ENCODE data around the gene ARHGEF16.

DNA sequence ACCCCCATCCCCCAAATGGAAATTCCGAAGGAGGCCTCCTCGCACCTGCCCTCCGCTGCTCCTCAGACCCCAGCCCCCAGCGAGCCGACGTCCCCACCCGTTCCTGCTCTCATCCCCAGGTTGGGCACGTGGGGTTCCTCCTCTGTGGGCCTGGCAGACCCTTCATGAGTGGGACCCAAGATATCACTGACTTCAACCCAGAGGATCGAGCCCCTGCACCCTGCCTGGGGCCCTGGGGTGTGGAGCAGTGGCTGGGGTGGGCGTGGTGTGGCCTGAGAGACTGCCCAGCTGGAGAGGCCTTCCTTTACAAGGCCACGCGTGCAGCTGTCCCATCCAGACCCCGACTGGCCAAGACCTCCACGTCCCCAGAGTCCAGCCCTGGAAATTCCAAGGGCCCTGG, 17.6 kb upstream of the ARHGEF16 start:
- no peak for TF ChIP-seq NR1H2 (CRISPR knock-in tag; IDR thresholded peaks at IDR 0.05)
- TF ChIP-seq, protein P1, sequence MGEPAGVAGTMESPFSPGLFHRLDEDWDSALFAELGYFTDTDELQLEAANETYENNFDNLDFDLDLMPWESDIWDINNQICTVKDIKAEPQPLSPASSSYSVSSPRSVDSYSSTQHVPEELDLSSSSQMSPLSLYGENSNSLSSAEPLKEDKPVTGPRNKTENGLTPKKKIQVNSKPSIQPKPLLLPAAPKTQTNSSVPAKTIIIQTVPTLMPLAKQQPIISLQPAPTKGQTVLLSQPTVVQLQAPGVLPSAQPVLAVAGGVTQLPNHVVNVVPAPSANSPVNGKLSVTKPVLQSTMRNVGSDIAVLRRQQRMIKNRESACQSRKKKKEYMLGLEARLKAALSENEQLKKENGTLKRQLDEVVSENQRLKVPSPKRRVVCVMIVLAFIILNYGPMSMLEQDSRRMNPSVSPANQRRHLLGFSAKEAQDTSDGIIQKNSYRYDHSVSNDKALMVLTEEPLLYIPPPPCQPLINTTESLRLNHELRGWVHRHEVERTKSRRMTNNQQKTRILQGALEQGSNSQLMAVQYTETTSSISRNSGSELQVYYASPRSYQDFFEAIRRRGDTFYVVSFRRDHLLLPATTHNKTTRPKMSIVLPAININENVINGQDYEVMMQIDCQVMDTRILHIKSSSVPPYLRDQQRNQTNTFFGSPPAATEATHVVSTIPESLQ (CRISPR knock-in tag; IDR thresholded peaks at IDR 0.05), result no peak
- TF ChIP-seq FOXJ3 (CRISPR knock-in tag; IDR thresholded peaks at IDR 0.05; ENCODE audit: borderline replicate concordance), result no peak
- TF ChIP-seq, protein P2, sequence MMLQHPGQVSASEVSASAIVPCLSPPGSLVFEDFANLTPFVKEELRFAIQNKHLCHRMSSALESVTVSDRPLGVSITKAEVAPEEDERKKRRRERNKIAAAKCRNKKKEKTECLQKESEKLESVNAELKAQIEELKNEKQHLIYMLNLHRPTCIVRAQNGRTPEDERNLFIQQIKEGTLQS (CRISPR knock-in tag; conservative IDR thresholded peaks at IDR 0.05), result no peak
- TF ChIP-seq, protein P3, sequence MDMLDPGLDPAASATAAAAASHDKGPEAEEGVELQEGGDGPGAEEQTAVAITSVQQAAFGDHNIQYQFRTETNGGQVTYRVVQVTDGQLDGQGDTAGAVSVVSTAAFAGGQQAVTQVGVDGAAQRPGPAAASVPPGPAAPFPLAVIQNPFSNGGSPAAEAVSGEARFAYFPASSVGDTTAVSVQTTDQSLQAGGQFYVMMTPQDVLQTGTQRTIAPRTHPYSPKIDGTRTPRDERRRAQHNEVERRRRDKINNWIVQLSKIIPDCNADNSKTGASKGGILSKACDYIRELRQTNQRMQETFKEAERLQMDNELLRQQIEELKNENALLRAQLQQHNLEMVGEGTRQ (CRISPR knock-in tag; IDR thresholded peaks at IDR 0.05), result no peak
- TF ChIP-seq, protein P4, sequence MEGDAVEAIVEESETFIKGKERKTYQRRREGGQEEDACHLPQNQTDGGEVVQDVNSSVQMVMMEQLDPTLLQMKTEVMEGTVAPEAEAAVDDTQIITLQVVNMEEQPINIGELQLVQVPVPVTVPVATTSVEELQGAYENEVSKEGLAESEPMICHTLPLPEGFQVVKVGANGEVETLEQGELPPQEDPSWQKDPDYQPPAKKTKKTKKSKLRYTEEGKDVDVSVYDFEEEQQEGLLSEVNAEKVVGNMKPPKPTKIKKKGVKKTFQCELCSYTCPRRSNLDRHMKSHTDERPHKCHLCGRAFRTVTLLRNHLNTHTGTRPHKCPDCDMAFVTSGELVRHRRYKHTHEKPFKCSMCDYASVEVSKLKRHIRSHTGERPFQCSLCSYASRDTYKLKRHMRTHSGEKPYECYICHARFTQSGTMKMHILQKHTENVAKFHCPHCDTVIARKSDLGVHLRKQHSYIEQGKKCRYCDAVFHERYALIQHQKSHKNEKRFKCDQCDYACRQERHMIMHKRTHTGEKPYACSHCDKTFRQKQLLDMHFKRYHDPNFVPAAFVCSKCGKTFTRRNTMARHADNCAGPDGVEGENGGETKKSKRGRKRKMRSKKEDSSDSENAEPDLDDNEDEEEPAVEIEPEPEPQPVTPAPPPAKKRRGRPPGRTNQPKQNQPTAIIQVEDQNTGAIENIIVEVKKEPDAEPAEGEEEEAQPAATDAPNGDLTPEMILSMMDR (IDR thresholded peaks at IDR 0.05), result no peak
- no peak for TF ChIP-seq IRF2 (CRISPR knock-in tag; IDR thresholded peaks at IDR 0.05; ENCODE audit: borderline replicate concordance, low read depth)
- no peak for TF ChIP-seq CREM (CRISPR knock-in tag; IDR thresholded peaks at IDR 0.05)
- TF ChIP-seq, protein P5, sequence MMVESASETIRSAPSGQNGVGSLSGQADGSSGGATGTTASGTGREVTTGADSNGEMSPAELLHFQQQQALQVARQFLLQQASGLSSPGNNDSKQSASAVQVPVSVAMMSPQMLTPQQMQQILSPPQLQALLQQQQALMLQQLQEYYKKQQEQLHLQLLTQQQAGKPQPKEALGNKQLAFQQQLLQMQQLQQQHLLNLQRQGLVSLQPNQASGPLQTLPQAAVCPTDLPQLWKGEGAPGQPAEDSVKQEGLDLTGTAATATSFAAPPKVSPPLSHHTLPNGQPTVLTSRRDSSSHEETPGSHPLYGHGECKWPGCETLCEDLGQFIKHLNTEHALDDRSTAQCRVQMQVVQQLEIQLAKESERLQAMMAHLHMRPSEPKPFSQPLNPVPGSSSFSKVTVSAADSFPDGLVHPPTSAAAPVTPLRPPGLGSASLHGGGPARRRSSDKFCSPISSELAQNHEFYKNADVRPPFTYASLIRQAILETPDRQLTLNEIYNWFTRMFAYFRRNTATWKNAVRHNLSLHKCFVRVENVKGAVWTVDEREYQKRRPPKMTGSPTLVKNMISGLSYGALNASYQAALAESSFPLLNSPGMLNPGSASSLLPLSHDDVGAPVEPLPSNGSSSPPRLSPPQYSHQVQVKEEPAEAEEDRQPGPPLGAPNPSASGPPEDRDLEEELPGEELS (CRISPR knock-in tag; IDR thresholded peaks at IDR 0.05), result no peak

All from WTC11 (cell line).